Fibroblast of peridontal ligament (primary cell): ENCODE results near the gene PTPRD.

Source experiments
- DNase-seq: peaks from one replicate; pipeline ENCODE4 v3.0.0-alpha.2; 2010; ENCODE audit errors: extremely low read depth

The PTPRD gene

DNA sequence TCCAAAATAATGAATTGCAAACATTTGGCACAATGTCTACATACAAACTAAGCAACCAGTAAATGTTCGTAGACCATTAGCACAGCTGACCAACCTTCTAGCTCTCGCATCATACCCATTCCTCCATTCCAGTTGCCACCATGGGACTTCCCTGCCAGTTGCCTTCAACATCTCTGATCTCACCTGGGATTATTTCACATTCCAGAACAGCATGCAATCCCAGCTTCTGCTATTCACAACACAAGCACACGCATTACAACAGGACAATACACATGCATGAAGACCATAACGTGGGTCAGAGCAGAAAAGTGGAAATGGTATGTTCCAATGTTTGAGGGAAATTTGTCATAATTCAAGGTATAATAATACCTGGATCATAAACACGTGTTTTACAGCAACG, 1965.0 kb downstream of the PTPRD start:
- DNase-seq, result no peak

DNA sequence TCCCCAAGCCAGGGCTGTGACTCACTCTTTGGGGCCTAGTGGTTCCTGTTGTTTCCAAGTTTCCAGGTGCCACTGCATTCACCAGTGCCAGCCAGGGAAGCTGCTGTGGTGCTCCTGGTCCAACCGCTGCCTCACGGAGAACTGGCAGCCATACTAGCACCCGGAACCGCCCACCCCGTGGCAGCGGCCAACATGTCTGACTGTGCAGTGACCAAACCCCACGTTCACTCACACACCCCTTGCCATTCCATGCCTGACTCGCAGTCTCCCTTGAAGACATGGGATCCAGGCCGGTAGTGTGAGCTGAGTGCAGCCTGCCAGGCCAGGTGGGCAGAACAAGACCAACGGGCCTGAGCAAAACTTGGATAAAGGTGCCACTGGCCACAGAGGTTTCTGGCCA, 1968.2 kb downstream of the PTPRD start:
- no peak for DNase-seq

- no peak for DNase-seq
Observed at GRCh38 chr9:8643896-8644295, 1968.9 kb downstream of the PTPRD start.

DNA sequence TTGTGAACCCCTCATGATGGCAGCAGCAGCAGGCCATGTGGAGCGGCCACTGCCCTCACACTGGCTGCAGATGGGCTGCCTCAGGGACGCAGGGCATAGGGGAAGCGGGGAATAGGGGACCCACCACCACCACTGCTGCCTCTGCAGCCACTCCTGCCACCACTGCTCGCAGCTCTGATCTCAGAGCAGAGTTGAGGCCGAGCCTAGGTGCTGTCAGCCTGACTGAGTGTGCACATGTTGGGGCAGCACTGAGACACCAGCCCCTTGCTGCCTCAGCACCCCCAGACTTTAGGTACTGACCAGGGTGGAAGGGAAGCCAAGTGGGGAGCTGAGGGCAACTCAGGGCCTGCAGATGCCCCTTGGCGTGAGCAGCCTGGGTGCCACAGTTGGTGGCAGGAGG, 1969.3 kb downstream of the PTPRD start:
- no peak for DNase-seq

- DNase-seq, result no peak
Observed at GRCh38 chr9:8640761-8641160, 1972.0 kb downstream of the PTPRD start.

- DNase-seq, result peak; percentile 8
Observed at GRCh38 chr9:8637626-8638025, 1975.2 kb downstream of the PTPRD start.

DNA sequence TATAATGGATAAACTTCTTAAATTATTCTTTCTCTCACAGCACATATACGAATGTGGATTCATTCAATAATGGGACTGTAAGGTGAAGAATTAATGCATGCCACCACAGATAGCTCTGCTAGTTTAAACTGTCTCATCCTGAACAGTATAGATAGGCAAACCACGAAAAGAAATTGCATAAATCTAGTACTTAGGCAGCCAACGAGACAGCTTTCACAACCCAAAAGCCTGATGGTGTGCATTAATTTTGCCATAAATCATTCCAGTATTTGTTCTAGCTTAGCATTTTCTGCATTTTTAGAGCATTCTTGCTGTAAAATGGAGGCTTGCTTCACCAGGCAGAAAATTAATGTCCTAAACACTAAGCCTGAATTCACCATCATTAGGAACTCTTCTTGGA, 1979.0 kb downstream of the PTPRD start:
- no peak for DNase-seq

- no peak for DNase-seq
Observed at GRCh38 chr9:8632493-8632892, 1980.3 kb downstream of the PTPRD start.

GRCh38 chr9:8628791-8629190, 1984.0 kb downstream of the PTPRD start:
- no peak for DNase-seq

DNA sequence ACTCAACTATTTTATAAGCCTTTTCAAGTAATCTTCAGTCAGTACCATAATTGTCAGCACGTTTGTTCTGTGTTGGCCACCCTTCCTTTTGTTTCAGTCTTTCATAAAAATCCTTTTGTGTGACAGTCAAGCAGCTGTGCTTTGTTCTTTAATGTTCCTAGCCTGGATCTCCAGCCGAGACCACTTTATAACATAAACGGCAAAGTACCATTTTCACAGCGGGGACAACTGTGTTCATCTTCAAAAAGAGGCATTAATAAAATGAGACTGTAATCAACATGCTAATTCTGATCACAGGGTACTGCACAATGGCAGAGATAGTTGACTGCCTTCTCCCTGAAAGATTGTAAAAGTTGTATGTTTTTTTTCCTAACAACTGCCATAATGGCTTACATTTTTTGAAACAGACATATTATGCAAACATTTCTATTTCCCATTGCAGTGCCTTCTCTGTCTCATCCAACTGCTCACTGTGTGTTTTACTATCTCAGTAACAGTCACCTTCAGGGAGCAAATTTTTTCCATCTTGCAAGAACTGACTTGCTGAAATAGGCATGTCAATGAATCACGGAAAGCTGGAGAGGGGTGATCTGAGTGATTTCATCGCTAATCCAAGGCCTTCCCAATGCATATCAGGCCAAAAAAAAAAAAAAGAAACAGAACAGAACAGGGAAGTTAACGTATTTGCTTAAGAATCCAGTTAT, 1984.7 kb downstream of the PTPRD start:
- DNase-seq, result no peak

DNA sequence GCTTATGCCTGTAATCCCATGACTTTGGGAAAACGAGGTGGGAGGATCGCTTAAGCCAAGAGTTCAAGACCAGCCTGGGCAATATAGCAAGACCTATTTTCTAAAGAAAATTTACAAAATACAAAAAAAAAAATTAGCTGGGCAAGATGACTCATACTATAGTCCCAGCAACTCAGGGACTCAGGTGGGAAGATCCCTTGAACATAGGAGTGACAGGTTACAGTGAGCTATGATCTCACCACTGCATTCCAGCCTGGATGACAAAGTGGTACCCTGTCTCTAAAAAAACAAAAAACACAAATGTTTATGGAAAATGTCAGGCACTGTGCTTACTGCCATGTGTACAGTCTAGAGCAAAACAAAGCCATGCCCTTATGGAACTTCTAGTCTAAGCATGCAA, 1989.9 kb downstream of the PTPRD start:
- DNase-seq, result no peak

GRCh38 chr9:8622222-8622802, 1990.5 kb downstream of the PTPRD start:
- no peak for DNase-seq

- DNase-seq, result no peak
Observed at GRCh38 chr9:8621416-8621815, 1991.4 kb downstream of the PTPRD start.

DNA sequence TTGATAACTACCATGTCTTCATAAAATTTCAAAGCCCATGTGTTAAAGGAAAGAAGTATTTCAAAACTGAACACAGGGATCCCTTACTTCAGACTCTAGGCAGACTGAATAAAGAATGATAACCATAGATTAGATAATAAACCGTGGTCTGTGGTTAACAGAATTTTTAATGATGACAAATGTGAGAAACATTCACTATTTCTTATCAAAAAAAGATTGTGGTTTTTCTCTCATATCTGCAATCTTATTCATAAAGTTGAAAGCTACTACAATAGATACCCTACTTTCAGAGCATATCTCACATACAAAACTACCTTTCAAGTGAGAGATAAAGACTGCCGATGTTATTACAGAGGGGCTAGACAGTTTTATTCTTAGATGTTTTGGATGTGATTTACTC, 1996.4 kb downstream of the PTPRD start:
- DNase-seq, result no peak

GRCh38 chr9:8614926-8615440, 1997.8 kb downstream of the PTPRD start:
- DNase-seq, result no peak

DNA sequence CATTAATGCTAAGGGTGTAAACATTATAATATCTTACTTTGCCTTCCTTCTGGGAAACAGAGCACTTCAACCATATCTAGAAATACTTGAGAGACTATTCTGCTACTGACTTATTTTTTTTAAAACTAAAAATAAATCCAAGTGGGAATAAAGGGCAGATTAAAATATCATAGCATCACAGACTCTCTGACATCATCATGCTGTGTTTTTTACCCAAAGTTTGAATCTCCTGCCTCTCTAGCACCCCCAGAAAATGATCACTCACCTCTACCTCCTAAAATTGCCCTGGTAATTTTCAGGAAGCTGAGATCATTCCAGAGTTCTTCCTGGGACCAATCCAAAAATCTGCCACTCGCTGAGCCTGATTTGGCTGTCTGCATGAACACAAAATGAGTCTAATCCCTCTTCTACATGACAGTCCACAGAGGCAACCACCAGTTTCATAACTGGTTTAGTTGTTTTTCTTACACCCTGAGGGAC, 1999.4 kb downstream of the PTPRD start:
- peak; percentile 10 for DNase-seq

DNA sequence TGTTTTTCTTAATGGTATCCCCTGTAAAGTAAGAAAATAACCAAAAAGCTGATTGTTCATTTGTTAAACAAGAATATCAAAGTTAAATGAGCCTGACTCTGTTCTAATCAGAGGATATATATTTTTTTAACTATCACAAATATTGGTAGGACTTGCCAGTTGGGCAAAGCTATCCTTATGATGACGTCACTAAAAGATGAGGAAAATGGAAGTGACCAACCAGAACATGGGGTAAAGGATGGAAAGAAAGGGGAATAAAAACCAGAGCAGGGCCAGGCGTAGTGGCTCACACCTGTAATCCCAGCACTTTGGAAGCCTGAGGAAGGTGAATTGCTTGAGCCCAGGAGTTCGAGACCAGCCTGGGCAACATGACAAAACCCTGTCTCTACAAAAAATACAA, 2001.6 kb downstream of the PTPRD start:
- no peak for DNase-seq

- DNase-seq, result no peak
Observed at GRCh38 chr9:8610256-8610655, 2002.5 kb downstream of the PTPRD start.

GRCh38 chr9:8605096-8605495, 2007.7 kb downstream of the PTPRD start:
- no peak for DNase-seq

GRCh38 chr9:8604201-8604600, 2008.6 kb downstream of the PTPRD start:
- no peak for DNase-seq

DNA sequence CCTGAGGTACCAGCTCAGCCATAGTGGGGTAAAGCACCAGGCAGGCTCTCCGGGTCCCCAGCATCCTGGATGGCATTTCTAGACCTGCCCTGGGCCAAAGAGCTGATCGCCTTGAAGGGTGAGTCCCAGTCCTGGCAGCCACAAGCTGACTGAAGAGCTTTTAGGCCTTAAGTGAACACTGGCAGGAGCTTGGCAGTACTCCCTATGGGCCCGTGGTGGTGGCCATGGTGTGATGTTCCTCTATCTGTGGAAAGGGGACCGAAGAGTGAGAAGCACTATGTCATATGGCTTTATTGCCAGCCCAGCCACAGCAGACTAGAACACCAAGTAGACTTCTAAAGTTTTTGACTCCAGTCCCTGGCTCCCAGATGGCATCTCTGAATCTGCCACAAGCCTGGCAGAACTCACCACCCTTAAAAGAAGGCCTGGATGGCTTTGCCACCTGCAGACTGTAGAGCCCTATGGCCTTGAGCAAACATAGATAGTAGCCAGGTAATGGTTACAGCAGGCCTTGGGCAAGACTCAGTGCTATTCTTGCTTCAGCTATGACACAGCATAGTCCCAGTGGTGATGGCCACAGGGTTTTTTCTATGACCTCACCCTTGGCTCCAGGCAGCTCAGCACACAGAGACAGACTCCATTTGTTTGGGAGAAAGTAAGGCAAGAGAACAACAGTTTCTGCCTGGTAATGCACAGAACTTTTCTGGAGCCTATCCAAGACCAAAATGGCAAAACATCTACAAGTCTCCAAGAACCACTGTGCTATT, 2011.7 kb downstream of the PTPRD start:
- no peak for DNase-seq

DNA sequence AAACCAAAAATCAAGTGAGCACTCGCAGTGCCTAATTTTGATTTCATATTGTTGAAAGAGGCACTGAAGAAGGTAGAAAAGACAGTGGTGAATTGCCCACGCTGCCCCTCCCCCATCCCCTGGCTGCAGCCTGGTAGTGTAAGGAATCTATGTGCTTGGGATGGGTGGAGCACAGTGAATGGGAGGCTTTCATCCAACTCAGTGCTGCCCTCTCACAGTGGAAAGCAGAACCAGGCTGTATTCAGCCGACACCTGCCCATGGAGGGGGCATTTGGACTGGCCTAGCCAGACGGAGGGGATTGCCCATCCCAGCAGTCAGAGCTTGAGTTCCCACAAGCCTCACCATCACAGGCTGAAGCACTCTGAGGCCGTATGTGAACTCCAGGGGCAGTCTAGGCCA, 2012.9 kb downstream of the PTPRD start:
- DNase-seq, result no peak

GRCh38 chr9:8589476-8589875, 2023.3 kb downstream of the PTPRD start:
- DNase-seq, result no peak
